Stimulated activated CD8-positive, alpha-beta memory T cell treated with anti-CD3 and anti-CD28 coated beads, Interleukin-7, amount 100 ng/mL, for 1 hour (primary cell): ENCODE results near the gene DHRSX.
"Not testable (repeated sequence)": the region's sequence is repeated elsewhere in the genome, so short reads cannot be mapped to it uniquely, and the experiment has no call there.

Source experiments
- DNase-seq, 2 donors: peaks; one replicate each; pipeline ENCODE4 v3.0.0-alpha.2; 2020; ENCODE audit warnings: low read depth in 2 of 2

Gene DHRSX

GRCh38 chrX:2456091-2456490 lies 44.7 kb downstream of the DHRSX start:
- DNase-seq, result not testable (repeated sequence)

GRCh38 chrX:2454620-2455019 lies 46.2 kb downstream of the DHRSX start:
- DNase-seq, result not testable (repeated sequence)

GRCh38 chrX:2452799-2453198 lies 48.0 kb downstream of the DHRSX start:
- no peak for DNase-seq

DNA sequence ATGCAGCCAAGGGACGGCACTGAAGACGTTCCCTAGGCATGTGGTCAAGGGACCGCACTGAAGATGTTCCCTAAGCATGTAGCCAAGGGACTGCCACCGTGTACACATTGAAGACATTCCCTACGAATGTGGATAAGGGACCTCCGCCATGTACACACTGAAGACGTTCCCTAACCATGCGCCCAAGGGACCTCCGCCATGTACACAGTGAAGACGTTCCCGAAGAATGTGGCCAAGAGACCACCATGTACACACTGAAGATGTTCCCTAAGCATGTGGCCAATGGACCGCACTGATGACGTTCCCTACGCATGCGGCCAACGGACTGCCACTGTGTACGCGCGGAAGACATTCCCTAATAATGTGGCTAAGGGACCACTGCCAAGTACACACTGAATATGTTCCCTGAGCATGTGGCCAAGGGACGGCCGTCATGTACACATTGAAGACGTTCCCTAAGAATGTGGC lies 48.4 kb downstream of the DHRSX start:
- no peak for DNase-seq

- DNase-seq, result no peak
These were observed 49.1 kb downstream of the DHRSX start for GRCh38 chrX:2451501-2452316.

DNA sequence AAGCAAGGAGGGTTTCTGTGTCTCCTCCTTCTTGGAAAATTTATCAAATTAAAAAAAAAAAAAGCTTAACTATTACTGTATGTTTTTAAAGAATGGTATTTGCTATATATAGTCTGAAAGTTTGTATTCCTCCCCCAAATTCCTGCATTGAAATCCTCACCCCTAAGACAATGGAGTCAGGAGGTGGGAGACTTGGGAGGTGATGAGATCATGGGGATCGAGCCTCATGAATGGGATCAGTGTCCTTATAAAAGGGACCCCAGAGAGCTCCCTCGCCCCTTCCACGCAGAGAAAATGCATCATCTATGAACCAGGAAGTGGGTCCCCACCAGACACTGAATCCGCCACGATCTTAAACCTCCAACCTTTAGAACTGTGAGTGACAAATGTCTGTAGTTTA lies 50.1 kb downstream of the DHRSX start:
- no peak for DNase-seq

DNA sequence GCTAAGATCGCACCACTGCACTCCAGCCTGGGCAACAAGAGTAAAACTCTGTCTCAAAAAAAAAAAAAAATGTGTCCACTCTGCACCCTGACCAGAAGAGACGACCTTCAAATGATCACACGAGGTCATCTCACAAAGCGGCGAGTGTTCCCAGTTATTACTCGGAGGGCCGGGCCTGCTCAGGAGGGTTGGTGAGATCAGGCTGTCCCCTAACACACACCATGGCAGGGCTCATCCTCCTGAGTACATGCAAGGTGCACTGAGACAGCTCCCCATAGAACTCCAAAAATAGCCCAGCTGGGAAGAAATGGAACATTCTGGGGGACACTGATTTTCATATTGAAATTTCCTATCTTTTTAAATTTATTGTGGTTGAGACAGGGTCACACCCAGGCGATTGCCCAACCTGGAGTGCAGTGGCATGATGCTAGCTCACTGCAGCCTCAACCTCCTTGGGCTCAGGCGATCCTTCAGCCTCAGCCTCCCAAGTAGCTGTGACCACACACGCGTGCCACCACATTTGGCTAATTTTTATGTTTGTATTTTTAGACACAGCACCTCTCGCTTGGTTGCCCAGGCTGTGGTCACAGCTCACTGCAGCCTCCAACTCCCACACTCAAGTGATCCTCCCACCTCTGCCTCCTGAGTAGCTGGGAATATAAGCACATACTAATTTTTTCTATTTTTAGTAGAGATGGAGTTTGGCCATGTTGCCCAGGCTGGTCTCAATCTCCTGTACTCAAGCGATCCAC lies 51.5 kb downstream of the DHRSX start:
- no peak for DNase-seq

GRCh38 chrX:2447484-2447883 lies 53.3 kb downstream of the DHRSX start:
- DNase-seq, result no peak

- no peak for DNase-seq
These were observed 54.0 kb downstream of the DHRSX start for GRCh38 chrX:2446815-2447214.

DNA sequence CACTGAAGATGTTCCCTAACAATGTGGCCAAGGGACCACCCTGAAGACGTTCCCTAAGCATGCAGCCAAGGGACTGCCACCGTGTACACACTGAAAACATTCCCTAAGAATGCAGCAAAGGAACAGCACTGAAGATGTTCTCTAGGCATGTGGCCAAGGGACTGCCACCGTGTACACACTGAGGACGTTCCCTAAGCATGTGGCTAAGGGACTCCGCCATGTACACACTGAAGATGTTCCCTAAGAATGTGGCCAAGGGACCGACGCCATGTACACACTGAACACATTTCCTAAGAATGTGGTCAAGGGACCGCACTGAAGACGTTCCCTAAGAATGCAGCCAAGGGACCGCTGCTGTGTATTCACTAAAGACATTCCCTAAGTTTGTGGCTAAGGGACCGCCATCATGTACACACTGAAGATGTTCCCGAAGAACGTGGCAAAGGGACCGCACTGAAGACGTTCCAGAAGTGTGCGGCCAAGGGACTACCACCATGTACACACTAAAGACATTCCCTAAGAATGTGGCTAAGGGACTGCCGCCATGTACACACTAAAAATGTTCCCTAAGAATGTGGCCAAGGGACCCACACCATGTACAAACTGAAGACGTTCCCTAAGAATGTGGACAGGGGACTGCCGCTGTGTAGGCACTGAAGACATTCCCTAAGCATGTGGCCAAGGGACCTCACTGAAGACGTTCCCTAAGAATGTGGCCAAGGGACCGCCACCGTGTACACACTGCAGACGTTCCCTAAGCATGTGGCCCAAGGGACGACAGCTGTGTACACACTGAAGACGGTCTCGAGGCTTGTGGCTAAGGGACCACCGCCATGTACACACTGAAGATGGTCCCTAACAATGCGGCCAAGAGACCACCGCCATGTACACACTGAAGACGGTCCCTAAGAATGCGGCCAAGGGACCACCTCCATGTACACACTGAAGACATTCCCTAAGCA lies 54.8 kb downstream of the DHRSX start:
- no peak for DNase-seq

DNA sequence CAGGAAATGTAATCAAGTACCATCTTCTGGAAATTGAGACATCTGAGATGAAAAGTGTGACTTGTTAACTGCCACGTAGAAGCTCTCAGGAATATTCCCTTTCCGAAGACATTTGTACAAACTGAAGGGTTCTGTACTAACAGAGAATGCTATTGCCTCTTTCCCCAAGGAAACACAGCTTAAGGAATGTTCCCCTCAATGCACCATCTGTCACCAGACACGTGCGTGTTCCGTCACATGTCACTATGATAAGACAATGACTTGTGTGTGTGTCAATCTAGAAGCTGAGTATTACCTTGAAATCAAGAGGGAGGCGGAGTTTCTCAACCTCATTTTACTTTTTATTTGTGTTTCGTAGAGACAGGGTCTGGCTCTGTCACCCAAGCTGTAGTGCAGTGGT lies 58.1 kb downstream of the DHRSX start:
- DNase-seq, result no peak

DNA sequence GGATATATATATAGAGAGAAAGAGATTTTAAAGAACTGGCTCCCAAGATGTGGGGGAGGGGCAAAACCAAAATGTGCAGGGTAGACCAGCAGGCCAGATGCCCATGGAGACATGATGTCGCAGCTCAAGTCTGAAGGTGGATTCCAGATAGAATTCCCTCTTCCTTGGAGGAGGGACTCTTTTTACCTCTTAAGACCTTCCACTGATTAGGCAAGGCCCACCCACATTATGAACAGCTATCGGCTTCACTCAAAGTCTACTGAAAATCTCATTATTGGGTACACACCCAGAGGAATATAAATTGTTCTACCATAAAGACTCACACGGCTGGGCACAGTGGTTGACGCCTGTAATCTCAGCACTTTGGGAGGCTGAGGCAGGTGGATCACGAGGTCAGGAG lies 59.3 kb downstream of the DHRSX start:
- no peak for DNase-seq

DNA sequence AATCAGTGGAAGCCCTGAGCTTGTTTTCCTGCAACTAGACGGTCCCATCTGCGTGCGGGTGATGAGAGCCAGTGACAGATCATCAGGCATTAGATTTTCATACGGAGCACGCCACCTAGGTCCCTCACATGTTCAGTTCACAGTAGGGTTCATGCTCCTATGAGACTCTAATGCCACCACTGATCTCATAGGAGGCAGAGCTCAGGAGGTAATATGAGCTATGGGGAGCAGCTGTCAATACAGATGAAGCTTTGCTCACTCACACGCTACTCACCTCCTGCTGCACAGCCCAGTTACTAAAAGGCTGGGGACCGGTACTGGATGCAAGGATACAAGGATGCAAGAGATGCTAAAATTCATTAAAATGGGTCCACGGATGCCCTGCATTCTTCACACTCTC lies 61.2 kb downstream of the DHRSX start:
- DNase-seq, result no peak

DNA sequence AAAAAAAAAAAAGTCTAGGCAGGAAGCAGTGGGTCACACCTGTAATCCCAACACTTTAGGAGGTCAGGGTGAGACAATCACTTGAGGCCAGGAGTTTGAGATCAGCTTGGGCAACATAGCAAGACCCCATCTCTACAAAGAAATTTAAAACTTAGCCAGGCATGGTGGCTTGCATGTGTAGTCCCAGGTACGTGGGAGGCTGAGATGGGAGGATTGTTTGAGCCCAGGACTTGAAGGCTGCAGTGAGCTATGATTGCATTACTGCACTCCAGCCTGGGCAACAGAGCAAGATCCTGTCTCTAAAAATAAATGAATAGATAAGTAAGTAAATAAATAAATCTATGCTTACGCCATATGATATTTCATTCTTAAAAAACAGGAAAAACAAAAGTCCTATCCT lies 65.3 kb downstream of the DHRSX start:
- no peak for DNase-seq

DNA sequence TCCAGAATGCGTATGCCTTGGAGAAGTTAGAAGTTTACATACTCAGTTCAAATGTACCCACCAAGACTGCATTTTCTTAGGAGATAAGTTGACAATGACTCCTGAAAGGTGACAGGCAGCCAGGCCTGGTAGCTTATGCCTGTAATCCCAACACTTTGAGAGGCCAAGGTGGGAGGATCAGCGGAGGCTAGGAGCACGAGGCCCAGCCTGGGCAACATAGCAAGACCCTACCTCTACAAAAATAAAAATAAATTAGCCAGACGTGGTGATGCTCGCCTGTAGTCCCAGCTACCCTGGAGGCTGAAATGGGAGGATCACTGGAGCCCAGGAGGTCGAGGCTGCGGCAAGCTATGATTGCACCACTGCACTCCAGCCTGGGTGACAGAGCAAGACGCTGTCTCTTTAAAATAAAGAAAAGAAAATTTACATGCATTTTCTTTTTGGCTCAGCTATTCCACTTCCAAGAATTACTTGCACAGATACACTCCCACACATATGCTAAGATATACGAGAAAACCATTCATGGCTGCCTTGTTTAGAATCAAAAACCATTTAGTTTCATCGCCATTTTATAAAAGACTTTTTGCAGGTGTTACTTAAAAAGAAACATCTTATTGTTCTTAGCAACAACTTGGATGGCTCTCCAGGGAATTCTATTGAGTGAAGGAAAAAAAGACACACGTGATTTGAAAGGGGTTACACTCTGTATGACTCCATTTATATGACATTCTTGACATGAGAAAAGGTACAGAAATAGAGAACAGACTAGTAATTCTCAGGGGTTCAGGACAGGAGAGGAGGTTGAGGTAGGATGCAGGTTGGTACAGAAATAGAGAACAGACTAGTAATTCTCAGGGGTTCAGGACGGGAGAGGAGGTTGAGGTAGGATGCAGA lies 66.3 kb downstream of the DHRSX start:
- no peak for DNase-seq

- DNase-seq, result no peak
These were observed 68.4 kb downstream of the DHRSX start for GRCh38 chrX:2432298-2432863.

- no peak for DNase-seq
These were observed 70.4 kb downstream of the DHRSX start for GRCh38 chrX:2430265-2430825.

DNA sequence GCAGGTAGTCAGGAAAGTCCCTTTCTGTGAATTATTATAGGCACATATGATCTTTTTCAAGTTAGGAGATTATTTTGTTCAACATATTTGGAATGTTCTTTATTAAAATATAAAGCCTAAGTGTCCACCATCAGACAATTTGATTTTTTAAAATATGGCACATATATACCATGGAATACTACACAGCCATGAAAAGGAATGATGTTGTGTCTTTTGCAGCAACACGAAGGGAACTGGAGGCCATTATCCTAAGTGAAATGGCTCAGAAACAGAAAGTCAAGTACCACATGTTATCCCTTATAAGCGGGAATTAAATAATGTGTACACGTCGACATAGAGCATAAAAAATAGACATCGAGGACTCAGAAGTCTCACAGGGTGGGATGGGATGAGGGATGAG lies 73.0 kb downstream of the DHRSX start:
- DNase-seq, result no peak

GRCh38 chrX:2427147-2427546 lies 73.6 kb downstream of the DHRSX start:
- no peak for DNase-seq

- DNase-seq, result no peak
These were observed 74.4 kb downstream of the DHRSX start for GRCh38 chrX:2426289-2426882.
